HCT116 (cell line): Measurements from ENCODE around the gene MAGEA11. TPM values are rescaled to one million over a fixed set of nuclear protein-coding genes. Genes with fewer than 3 reads are reported as not detected.

Experiments used
- ATAC-seq: fragments of 200-7000 bp; cut with Tn5 transposase; 2 replicates; pipeline ENCODE4 v1.9.1; 2020; ENCODE audit warnings: mild to moderate bottlenecking, moderate library complexity
- BruUV-seq: library from RNA; stranded (reverse); fragments of 400-500 nt; replicated peaks from 2 replicates; lab custom pipeline; 2021; lab: Mats Ljungman, UMichigan
- CTCF ChIA-PET: fragments of 300-600 bp; sonication (Branson Sonifier 250); formaldehyde crosslinking; loops from one replicate; lab custom pipeline; 2021; ENCODE audit warnings: antibody characterized with exemption; lab: Charles Lee
- POLR2A ChIA-PET: fragments of 300-600, 350-600 bp; sonication (Branson Sonifier 250); formaldehyde crosslinking; loops from one replicate; lab custom pipeline; 2021; ENCODE audit warnings: antibody characterized with exemption; lab: Charles Lee
- RAD21 ChIA-PET, 2 experiments: fragments of 300-600 bp; sonication (Branson Sonifier 250); formaldehyde crosslinking; loops; one replicate each; lab custom pipeline; 2023; ENCODE audit warnings: low total read pairs in 2 of 2; ENCODE audit not compliant: uncharacterized antibody in 2 of 2, unreplicated experiment in 2 of 2, low non-redundant PET in 1 of 2; lab: Charles Lee
- DNase-seq: peaks from one replicate; pipeline ENCODE4 v3.0.0-alpha.2; 2010; ENCODE audit warnings: low read depth, low spot score
- H2AFZ ChIP-seq: fragments of 200-600 bp; shearing (Covaris generic), sonication (generic); 2 replicates; pipeline ENCODE4 v1.6.1; 2017; ENCODE audit warnings: low read depth, mixed run types, mixed read lengths, antibody characterized with exemption, low read length; ENCODE audit not compliant: poor library complexity, severe bottlenecking
- H3K27ac ChIP-seq: 2 replicates; pipeline ENCODE4 v1.5.1; 2012; ENCODE audit warnings: low read depth, low read length
- H3K27me3 ChIP-seq: fragments of 200-600 bp; sonication (generic); 2 replicates; pipeline ENCODE4 v1.6.1; 2016; ENCODE audit warnings: mixed run types, low read length, mixed read lengths; ENCODE audit not compliant: insufficient read depth
- H3K36me3 ChIP-seq, 2 experiments: fragments of 200-500 bp in 1 of 2; fragments of 200-600 bp in 1 of 2; sonication (Bioruptor generic) in 1 of 2; sonication (generic) in 1 of 2; 2 replicates each; pipeline versions ENCODE4 v1.5.1 to v1.6.1; 2014 to 2016; ENCODE audit warnings: low read length in 2 of 2, inconsistent platforms in 1 of 2, mixed read lengths in 1 of 2, mixed run types in 1 of 2; ENCODE audit not compliant: insufficient read depth in 2 of 2, control insufficient read depth in 1 of 2
- H3K4me1 ChIP-seq, 2 experiments: fragments of 200-600 bp in 1 of 2; sonication (generic) in 1 of 2; 2 replicates each; pipeline versions ENCODE4 v1.5.1 to v1.6.1; 2012 to 2017; ENCODE audit warnings: low read length in 2 of 2, inconsistent platforms in 1 of 2, mild to moderate bottlenecking in 1 of 2, mixed read lengths in 1 of 2, mixed run types in 1 of 2, moderate library complexity in 1 of 2; ENCODE audit not compliant: insufficient read depth in 2 of 2, control insufficient read depth in 1 of 2
- H3K4me2 ChIP-seq: fragments of 200-600 bp; sonication (generic); 2 replicates; pipeline ENCODE4 v1.6.1; 2017; ENCODE audit warnings: mixed run types, low read length, mixed read lengths
- H3K4me3 ChIP-seq, 2 experiments: fragments of 200-600 bp in 1 of 2; sonication (generic) in 1 of 2; replicated peaks in 1 of 2; 2 replicates each; pipeline ENCODE4 v1.5.1; 2011 to 2016; ENCODE audit warnings: low read length in 2 of 2, control low read depth in 1 of 2, low read depth in 1 of 2, mild to moderate bottlenecking in 1 of 2, mixed read lengths in 1 of 2, mixed run types in 1 of 2
- H3K79me2 ChIP-seq: fragments of 200-600 bp; sonication (generic); 2 replicates; pipeline ENCODE4 v1.6.1; 2017; ENCODE audit warnings: mild to moderate bottlenecking, mixed run types, low read length, moderate library complexity, mixed read lengths; ENCODE audit not compliant: insufficient read depth
- H3K9ac ChIP-seq: fragments of 200-600 bp; sonication (generic); 2 replicates; pipeline ENCODE4 v1.6.1; 2016; ENCODE audit warnings: low read length, mixed read lengths
- H3K9me2 ChIP-seq: fragments of 200-600 bp; sonication (generic), shearing (Covaris generic); 2 replicates; pipeline ENCODE4 v1.6.1; 2017; ENCODE audit warnings: mixed run types, mild to moderate bottlenecking, moderate library complexity; ENCODE audit not compliant: insufficient read depth
- H3K9me3 ChIP-seq, 2 experiments: fragments of 200-500 bp in 1 of 2; fragments of 200-600 bp in 1 of 2; sonication (Bioruptor generic) in 1 of 2; sonication (generic) in 1 of 2; 2 replicates each; pipeline ENCODE4 v1.6.1; 2014 to 2017; ENCODE audit warnings: low read length in 2 of 2, mixed read lengths in 2 of 2, inconsistent platforms in 1 of 2, low read depth in 1 of 2, mild to moderate bottlenecking in 1 of 2, mixed run types in 1 of 2, moderate library complexity in 1 of 2; ENCODE audit not compliant: control insufficient read depth in 1 of 2, insufficient read depth in 1 of 2
- H4K20me1 ChIP-seq: fragments of 200-600 bp; sonication (generic), shearing (Covaris generic); 2 replicates; pipeline ENCODE4 v1.6.1; 2017; ENCODE audit warnings: mixed run types, mild to moderate bottlenecking, moderate library complexity; ENCODE audit not compliant: insufficient read depth
- CBX3 ChIP-seq: IDR thresholded peaks from 2 replicates; pipeline ENCODE4 v1.6.1; 2012; ENCODE audit warnings: low read depth
- CEBPB ChIP-seq: IDR thresholded peaks from 2 replicates; pipeline ENCODE4 v1.6.1; 2012; ENCODE audit warnings: low read depth
- ELF1 ChIP-seq: IDR thresholded peaks from 2 replicates; pipeline ENCODE4 v1.6.1; 2012; ENCODE audit warnings: low read depth, borderline replicate concordance
- EZH2phosphoT487 ChIP-seq: fragments of 200-600 bp; IDR thresholded peaks from 2 replicates; pipeline ENCODE4 v1.6.1; 2018; ENCODE audit warnings: antibody characterized with exemption, borderline replicate concordance
- POLR2A ChIP-seq: IDR thresholded peaks from 2 replicates; pipeline ENCODE4 v1.7.0; 2011; ENCODE audit warnings: borderline replicate concordance; ENCODE audit not compliant: insufficient read depth, insufficient read length; ENCODE audit errors: extremely low read depth
- RAD21 ChIP-seq: IDR thresholded peaks from 2 replicates; pipeline ENCODE4 v1.6.1; 2012; ENCODE audit warnings: low read depth, mild to moderate bottlenecking
- SIN3A ChIP-seq: IDR thresholded peaks from 2 replicates; pipeline ENCODE4 v1.6.1; 2012; ENCODE audit warnings: low read depth
- YY1 ChIP-seq: IDR thresholded peaks from 2 replicates; pipeline ENCODE4 v1.6.1; 2011; ENCODE audit warnings: low read length, low read depth, moderate library complexity, mild to moderate bottlenecking; ENCODE audit not compliant: insufficient replicate concordance; ENCODE audit errors: extremely low read depth
- ZBTB33 ChIP-seq: IDR thresholded peaks from 2 replicates; pipeline ENCODE4 v1.6.1; 2011; ENCODE audit warnings: mild to moderate bottlenecking, low read length, moderate library complexity; ENCODE audit not compliant: insufficient replicate concordance; ENCODE audit errors: extremely low read depth
- intact Hi-C: fragments of 100-400 bp; cut with micrococcal nuclease; formaldehyde crosslinking; loops from 2 replicates; pipeline ENCODE4 v1.10.0; 2022
- total RNA-seq: library from RNA; stranded (reverse); gene quantifications from one replicate; pipeline ENCODE4 v1.2.1, GENCODE V29; 2021; ENCODE audit not compliant: unreplicated experiment
- TF ChIP-seq, protein P1 (sequence below): IDR thresholded peaks from 2 replicates; pipeline ENCODE4 v1.6.1; 2012
- TF ChIP-seq, protein P2 (sequence below): IDR thresholded peaks from 2 replicates; pipeline ENCODE4 v1.6.1; 2012; ENCODE audit warnings: low read depth
- TF ChIP-seq, protein P3 (sequence below), 3 experiments: fragments of 200-600 bp in 1 of 3; sonication (generic) in 1 of 3; IDR thresholded peaks in 2 of 3; conservative IDR thresholded peaks in 1 of 3; 2 replicates each; pipeline ENCODE4 v1.5.1; 2012 to 2017; ENCODE audit warnings: low read depth in 2 of 3, low read length in 2 of 3, antibody characterized with exemption in 1 of 3, borderline replicate concordance in 1 of 3, control low read depth in 1 of 3, mild to moderate bottlenecking in 1 of 3, mixed read lengths in 1 of 3, mixed run types in 1 of 3, moderate library complexity in 1 of 3; ENCODE audit not compliant: insufficient read depth in 1 of 3

Gene MAGEA11
- total RNA-seq, 1 experiment from 2014 or later, result not detected

DNA sequence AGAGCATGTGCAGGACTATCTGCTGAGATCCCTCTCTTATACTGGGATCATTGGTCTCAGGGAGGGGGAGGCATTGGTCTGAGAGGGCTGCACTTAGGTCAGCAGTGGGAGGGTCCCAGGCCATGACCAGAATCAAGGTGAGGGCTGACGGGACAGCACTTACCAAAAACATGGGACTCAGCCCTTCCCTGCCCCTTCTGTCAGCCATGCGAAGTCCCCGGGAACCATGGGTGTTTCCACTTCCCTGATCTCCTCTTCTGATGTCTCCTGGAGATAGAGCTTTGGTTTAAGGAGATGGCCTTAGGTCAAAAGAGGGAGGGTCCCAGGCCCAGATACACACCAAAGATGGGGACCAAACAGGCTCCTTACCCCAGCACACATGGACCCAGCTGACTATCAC lies 49.1 kb downstream of the MAGEA11 start:
- ChIA-PET POLR2A (no interaction called here), RAD21 (no interaction called here)
- no peak overlapping the region for H3K27ac ChIP-seq
- H3K9me3 ChIP-seq, result no peaks in the 10 kb centered on the region
- no TSS peak for BruUV-seq
- no peak overlapping the region for H3K4me3 ChIP-seq
- no peak for ATAC-seq
- H3K27me3 ChIP-seq, result no peaks in the 10 kb centered on the region
- H4K20me1 ChIP-seq, result no peaks in the 10 kb centered on the region
- H3K4me2 ChIP-seq, result no peak overlapping the region
- no peaks in the 10 kb centered on the region for H3K4me1 ChIP-seq
- H3K9ac ChIP-seq, result no peak overlapping the region
- no peaks in the 10 kb centered on the region for H3K79me2 ChIP-seq
- no peaks in the 10 kb centered on the region for H3K36me3 ChIP-seq
- H3K9me2 ChIP-seq, result no peaks in the 10 kb centered on the region
- no peak for DNase-seq
- TF ChIP-seq, protein P1, sequence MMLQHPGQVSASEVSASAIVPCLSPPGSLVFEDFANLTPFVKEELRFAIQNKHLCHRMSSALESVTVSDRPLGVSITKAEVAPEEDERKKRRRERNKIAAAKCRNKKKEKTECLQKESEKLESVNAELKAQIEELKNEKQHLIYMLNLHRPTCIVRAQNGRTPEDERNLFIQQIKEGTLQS, result no peak
- TF ChIP-seq CBX3 (no peak), CEBPB (no peak), ELF1 (no peak), RAD21 (no peak), ZBTB33 (no peak), YY1 (no peak), SIN3A (no peak), POLR2A (no peak), EZH2phosphoT487 (no peak)
- TF ChIP-seq, protein P2, sequence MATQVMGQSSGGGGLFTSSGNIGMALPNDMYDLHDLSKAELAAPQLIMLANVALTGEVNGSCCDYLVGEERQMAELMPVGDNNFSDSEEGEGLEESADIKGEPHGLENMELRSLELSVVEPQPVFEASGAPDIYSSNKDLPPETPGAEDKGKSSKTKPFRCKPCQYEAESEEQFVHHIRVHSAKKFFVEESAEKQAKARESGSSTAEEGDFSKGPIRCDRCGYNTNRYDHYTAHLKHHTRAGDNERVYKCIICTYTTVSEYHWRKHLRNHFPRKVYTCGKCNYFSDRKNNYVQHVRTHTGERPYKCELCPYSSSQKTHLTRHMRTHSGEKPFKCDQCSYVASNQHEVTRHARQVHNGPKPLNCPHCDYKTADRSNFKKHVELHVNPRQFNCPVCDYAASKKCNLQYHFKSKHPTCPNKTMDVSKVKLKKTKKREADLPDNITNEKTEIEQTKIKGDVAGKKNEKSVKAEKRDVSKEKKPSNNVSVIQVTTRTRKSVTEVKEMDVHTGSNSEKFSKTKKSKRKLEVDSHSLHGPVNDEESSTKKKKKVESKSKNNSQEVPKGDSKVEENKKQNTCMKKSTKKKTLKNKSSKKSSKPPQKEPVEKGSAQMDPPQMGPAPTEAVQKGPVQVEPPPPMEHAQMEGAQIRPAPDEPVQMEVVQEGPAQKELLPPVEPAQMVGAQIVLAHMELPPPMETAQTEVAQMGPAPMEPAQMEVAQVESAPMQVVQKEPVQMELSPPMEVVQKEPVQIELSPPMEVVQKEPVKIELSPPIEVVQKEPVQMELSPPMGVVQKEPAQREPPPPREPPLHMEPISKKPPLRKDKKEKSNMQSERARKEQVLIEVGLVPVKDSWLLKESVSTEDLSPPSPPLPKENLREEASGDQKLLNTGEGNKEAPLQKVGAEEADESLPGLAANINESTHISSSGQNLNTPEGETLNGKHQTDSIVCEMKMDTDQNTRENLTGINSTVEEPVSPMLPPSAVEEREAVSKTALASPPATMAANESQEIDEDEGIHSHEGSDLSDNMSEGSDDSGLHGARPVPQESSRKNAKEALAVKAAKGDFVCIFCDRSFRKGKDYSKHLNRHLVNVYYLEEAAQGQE, result no peak
- TF ChIP-seq, protein P3, sequence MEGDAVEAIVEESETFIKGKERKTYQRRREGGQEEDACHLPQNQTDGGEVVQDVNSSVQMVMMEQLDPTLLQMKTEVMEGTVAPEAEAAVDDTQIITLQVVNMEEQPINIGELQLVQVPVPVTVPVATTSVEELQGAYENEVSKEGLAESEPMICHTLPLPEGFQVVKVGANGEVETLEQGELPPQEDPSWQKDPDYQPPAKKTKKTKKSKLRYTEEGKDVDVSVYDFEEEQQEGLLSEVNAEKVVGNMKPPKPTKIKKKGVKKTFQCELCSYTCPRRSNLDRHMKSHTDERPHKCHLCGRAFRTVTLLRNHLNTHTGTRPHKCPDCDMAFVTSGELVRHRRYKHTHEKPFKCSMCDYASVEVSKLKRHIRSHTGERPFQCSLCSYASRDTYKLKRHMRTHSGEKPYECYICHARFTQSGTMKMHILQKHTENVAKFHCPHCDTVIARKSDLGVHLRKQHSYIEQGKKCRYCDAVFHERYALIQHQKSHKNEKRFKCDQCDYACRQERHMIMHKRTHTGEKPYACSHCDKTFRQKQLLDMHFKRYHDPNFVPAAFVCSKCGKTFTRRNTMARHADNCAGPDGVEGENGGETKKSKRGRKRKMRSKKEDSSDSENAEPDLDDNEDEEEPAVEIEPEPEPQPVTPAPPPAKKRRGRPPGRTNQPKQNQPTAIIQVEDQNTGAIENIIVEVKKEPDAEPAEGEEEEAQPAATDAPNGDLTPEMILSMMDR (IDR thresholded peaks at IDR 0.05 in 2 of 3, conservative IDR thresholded peaks at IDR 0.05 in 1 of 3; ENCODE audit: borderline replicate concordance in 1 of 3, insufficient read depth in 1 of 3, low read depth in 2 of 3, low read length in 2 of 3), result no peak
- TF ChIP-seq, all 23 proteins: peak for 0
- no peak overlapping the region for H2AFZ ChIP-seq
- CTCF ChIA-PET, result no interaction called here
- intact Hi-C loops, result no loop called here
